Activated CD4-positive, alpha-beta T cell treated with anti-CD3 and anti-CD28 coated beads, Interleukin-2, Interleukin-6, amounts not matched to agents 100 ng/mL and 50 ng/mL, durations not matched to agents 16 hours and 8 hours (primary cell): Measurements from ENCODE around the gene NDC1.
"Not testable (repeated sequence)": the region's sequence is repeated elsewhere in the genome, so short reads cannot be mapped to it uniquely, and the experiment has no call there.

Source experiments
- DNase-seq: peaks from one replicate; pipeline ENCODE4 v3.0.0-alpha.2; 2020

NDC1 gene

GRCh38 chr1:53760497-53760896 is 77.6 kb downstream of the NDC1 start:
- not testable (repeated sequence) for DNase-seq

- DNase-seq = no peak
Measured at GRCh38 chr1:53755874-53756273, 82.2 kb downstream of the NDC1 start.

GRCh38 chr1:53754484-53755312 is 83.4 kb downstream of the NDC1 start:
- DNase-seq = peak; percentile 46

- DNase-seq = no peak
Measured at GRCh38 chr1:53752281-53752680, 85.8 kb downstream of the NDC1 start.

GRCh38 chr1:53747841-53748240 is 90.3 kb downstream of the NDC1 start:
- no peak for DNase-seq

- no peak for DNase-seq
Measured at GRCh38 chr1:53740621-53741105, 97.4 kb downstream of the NDC1 start.

- DNase-seq = peak; percentile 80
Measured at GRCh38 chr1:53739109-53739681, 98.9 kb downstream of the NDC1 start, which contains the start of gene GLIS1. Gene GLIS1 (minus strand): TSS chr1:53739164. CDS start chr1:53738064, 1,100 bp downstream.

- DNase-seq = no peak
Measured at GRCh38 chr1:53738205-53739108, 99.6 kb downstream of the NDC1 start.

- no peak for DNase-seq
Measured at GRCh38 chr1:53737648-53738204, 100.4 kb downstream of the NDC1 start.

GRCh38 chr1:53736290-53736689 is 101.8 kb downstream of the NDC1 start:
- DNase-seq = no peak

GRCh38 chr1:53735681-53736080 is 102.4 kb downstream of the NDC1 start:
- no peak for DNase-seq

GRCh38 chr1:53735261-53735660 is 102.8 kb downstream of the NDC1 start:
- no peak for DNase-seq

- no peak for DNase-seq
Measured at GRCh38 chr1:53734650-53735211, 103.4 kb downstream of the NDC1 start.

GRCh38 chr1:53733975-53734649 is 104.0 kb downstream of the NDC1 start:
- DNase-seq = no peak

GRCh38 chr1:53733447-53733931 is 104.6 kb downstream of the NDC1 start:
- DNase-seq = no peak

GRCh38 chr1:53732912-53733317 is 105.2 kb downstream of the NDC1 start:
- DNase-seq = no peak

GRCh38 chr1:53732409-53732808 is 105.7 kb downstream of the NDC1 start:
- no peak for DNase-seq

GRCh38 chr1:53731779-53732305 is 106.3 kb downstream of the NDC1 start:
- no peak for DNase-seq

GRCh38 chr1:53731043-53731600 is 107.0 kb downstream of the NDC1 start:
- DNase-seq = no peak

- DNase-seq = no peak
Measured at GRCh38 chr1:53730224-53730865, 107.8 kb downstream of the NDC1 start.
